DMS53 (cell line): ENCODE data around the gene MRPL28.
"Not testable (repeated sequence)": the region's sequence is repeated elsewhere in the genome, so short reads cannot be mapped to it uniquely, and the experiment has no call there.

ENCODE experiments used
- DNase-seq: peaks from one replicate; lab custom pipeline; 2025; lab: John Stamatoyannopoulos, UW

The MRPL28 gene

GRCh38 chr16:370443-370842, at the start of gene MRPL28:
MRPL28 (minus strand) TSS chr16:370538; CDS start chr16:370218, 320 bp downstream.
- peak; percentile 94 for DNase-seq

DNA sequence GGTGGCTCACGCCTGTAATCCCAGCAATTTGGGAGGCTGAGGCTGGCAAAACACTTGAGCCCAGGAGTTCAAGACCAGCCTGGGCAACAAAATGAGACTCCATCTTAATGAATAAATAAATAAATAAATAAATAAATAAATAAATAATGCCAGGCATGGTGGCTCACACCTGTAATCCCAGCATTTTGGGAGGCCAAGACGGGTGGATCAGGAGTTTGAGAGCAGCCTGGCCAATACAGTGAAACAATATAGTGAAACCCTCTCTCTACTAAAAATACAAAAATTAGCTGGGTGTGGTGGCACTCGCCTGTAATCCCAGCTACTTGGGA, 44.8 kb upstream of the MRPL28 start:
- not testable (repeated sequence) for DNase-seq

- DNase-seq = no peak
Measured at GRCh38 chr16:414395-415169, 44.2 kb upstream of the MRPL28 start.

- DNase-seq = no peak
Measured at GRCh38 chr16:411576-412265, 41.4 kb upstream of the MRPL28 start.

- DNase-seq = no peak
Measured at GRCh38 chr16:410516-411178, 40.3 kb upstream of the MRPL28 start.

- no peak for DNase-seq
Measured at GRCh38 chr16:407253-407652, 36.9 kb upstream of the MRPL28 start.

- DNase-seq = no peak
Measured at GRCh38 chr16:405548-406506, 35.5 kb upstream of the MRPL28 start.

DNA sequence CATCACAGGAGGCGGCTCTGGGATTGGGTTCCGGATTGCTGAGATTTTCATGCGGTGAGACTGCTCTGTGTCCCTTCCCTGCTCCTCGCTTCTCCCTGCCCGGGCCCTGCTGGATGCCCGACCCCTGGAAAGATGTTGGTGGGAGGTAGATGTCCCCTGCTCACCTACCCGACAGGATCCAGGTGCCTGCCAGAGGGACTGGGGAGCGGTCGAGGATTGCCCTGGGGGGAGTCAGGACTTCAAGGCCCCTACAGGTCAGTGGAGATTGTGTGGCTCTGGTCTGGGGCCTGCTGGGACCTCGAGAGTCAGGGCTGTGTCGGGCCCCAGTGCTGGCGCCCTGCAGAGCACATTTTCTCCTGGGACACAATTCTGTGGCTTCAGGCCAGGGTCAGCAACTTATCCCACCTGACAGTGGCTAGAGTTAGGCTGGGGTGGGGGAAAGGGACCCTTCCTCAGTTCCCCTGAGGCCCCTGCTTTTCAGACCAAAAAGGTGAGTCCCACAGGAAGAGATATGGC, 34.7 kb upstream of the MRPL28 start:
- DNase-seq = no peak

DNA sequence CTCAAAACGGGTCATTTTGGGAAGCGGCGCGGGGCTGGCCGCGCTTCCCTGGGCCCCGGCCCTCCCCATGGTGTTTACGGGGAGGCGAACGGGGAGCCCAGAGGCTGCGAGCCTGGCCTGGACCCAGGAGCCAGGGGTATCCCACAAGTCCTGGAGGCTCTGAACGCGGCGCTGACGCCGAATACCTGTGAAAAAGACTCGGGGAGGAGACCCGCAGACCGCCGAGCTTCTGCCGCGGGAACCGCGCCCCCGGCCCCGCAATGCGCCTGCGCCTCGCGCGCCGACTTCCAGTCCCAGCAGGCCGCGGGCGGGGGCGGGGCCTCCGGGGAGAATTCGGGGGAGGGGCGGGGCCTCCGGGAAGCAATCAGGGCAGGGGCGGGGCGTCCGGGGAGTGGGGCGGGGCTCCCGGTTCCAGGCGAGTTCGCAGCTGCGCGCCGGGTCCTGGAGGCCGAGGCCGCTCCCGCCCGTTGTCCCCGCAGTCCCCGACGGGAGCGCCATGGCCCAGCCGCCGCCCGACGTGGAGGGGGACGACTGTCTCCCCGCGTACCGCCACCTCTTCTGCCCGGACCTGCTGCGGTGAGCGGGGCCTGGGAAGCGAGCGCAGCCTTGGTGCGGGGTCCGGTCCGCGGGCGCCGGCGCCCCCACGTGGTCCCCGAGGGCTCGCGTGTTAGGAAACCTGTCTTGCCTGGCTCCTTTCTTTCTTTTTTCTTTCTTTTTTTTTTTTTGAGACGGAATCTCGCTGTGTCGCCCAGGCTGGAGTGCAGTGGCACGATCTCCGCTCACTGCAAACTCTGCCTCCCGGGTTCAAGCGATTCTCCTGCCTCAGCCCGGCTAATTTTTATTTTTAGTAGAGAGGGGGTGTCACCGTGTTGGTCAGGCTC, 31.4 kb upstream of the MRPL28 start, which contains the start of gene DECR2:
Gene DECR2, plus strand, starts transcription at position 418 of the 881 bp plus-strand sequence. Its CDS starts 79 bp downstream, at position 497.
- DNase-seq = peak; percentile 91

DNA sequence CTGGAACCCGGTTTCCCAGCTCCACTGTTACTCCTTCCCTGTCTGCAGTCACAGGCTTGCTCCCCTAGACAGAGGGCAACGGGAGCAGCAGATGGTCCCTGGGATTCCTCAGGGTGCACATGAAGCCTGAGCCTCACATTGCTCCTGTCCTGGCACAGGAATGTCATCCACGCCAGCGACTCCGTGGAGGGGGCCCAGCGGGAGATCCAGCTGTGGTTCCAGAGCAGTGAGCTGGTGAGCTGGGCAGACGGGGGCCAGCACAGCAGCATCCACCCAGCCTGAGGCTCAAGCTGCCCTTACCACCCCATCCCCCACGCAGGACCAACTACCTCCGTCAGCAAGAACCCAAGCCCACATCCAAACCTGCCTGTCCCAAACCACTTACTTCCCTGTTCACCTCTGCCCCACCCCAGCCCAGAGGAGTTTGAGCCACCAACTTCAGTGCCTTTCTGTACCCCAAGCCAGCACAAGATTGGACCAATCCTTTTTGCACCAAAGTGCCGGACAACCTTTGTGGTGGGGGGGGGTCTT, 29.8 kb upstream of the MRPL28 start:
- DNase-seq = no peak

GRCh38 chr16:399340-400019, 29.1 kb upstream of the MRPL28 start:
- no peak for DNase-seq

GRCh38 chr16:398561-399339, 28.4 kb upstream of the MRPL28 start:
- DNase-seq = no peak

- peak; percentile 78 for DNase-seq
Measured at GRCh38 chr16:397736-398332, 27.5 kb upstream of the MRPL28 start.

GRCh38 chr16:397135-397661, 26.9 kb upstream of the MRPL28 start, which contains the start of gene NME4:
NME4 (plus strand) TSS chr16:397199; CDS start chr16:397223, 24 bp downstream.
- peak; percentile 70 for DNase-seq

DNA sequence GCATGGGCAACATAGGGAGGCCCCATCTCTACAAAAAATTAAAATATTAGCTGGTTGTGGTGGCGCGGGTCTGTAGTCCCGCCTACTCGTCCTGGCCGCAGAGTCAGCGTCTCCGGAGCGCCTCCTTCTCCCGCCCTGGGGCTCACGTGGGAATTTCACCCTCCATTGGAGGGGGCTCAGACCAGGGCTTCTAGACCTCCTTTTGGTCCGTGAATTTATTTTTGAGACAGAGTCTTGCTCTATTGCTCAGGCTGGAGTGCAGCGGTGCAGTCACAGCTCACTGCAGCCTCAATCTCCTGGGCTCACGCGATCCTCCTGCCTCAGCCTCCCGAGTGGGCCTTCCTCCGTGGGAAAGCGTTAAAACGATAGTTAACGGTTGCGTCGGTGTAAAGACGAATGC, 26.3 kb upstream of the MRPL28 start:
- DNase-seq = peak; percentile 69

- peak; percentile 69 for DNase-seq
Measured at GRCh38 chr16:396199-396598, 25.9 kb upstream of the MRPL28 start.

- DNase-seq = no peak
Measured at GRCh38 chr16:392450-393030, 22.2 kb upstream of the MRPL28 start.

- peak; percentile 77 for DNase-seq
Measured at GRCh38 chr16:391885-392335, 21.6 kb upstream of the MRPL28 start.
